ENCODE measurements around the gene PLK3.
"Not testable (repeated sequence)": the region's sequence is repeated elsewhere in the genome, so short reads cannot be mapped to it uniquely, and the experiment has no call there.

Gene PLK3

DNA sequence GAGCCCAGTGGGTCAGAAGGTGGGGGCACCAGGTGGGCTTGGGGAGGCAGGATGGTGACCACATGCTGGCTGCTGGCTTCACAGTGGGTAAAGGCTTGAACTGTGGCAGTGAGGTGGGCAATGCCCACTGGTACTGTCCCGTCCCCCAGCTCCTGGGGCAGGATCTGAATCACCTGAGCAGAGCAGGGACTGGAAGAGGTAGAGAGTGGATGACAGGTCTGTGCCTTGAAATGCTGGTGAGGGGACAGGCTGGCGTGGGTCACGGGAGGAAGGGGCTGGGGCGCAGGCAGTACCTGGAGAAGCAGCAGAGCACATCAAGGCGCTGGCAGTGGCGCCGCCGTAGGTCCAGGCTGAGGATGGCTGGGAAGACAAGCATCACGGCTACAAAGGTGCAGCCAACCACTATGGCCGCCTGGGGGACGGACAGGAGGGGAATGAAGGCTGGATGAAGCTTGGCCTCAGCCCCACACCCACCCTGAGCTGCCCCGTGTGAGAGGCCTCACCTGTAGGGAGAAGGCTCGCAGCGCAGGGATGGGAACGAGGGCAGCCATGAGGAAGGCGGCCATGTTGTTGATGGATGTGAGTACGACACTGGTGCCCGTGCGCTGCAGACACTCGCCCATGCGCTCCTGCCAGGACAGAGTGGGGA is 27.9 kb downstream of the PLK3 start:
- DNase-seq (ENCODE audit: low spot score) = no peak

DNA sequence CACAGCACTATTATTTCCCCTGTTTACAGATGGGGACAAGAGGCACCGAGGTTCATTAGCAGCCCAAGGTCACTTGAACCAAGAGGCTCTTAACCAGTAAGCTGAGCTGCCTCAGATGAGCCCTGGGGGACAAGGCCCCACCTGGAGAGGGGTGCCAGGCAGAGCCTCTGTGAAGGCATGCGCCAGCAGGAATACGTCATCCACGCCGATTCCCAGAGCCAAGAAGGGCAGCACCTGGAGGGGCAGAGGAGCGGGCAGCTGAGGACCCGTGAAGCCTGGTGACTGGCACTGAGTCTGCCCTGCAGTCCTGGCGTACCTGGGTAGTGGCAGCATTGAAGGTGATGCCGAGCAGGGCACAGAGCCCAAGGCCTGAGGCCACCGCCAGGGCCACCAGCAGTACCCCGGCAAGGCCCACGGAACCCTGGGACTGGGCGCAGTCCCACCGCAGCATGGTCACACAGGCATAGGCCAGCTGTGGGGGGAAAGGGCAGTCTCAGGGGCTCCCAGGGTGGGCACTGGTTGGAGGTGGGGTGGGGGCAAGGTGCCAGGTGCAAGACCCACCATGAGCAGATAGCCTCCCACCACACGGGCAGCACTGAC is 28.8 kb downstream of the PLK3 start:
- DNase-seq (ENCODE audit: low spot score) = no peak

DNA sequence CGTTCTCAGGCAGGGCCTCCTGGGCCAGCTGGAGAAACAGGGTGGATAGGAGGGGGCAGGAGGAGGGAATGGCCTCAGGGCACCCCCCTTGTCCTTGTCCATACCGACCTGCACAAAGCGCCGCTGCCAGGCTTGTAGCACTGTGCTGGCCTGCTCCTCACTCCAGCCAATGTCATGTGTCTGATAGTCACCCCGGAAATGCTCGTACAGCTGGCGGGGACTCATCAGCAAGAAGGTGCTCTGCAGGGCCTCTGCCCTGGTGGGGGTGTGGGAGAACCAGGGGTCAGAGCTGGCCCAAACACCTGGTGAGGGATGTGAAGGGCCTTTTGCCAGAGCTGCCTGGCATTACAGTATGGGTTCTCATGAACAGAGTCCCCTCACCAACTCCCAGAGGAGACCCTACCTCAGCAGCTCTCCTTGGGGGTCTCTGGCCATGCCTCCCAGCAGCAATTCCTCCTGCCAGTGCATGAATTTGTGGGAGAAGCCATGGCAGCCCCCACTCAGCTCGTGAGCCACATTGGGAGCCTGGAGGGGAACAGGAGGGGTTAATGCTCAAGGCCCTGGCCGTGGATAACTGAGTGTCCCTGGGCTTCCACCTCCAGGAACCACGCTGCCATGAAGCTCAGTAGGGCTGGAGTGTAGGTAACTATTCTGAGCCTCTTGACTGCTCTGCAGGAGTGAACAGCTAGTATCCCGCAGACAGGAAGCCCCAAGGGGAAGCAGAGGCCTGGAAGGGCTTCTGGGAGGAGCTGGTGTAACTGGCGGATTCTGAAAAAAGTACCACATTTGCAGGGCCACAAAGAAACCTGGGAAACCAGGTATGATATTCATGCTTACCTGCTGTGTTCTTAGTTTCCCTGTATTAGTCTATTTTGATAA is 29.6 kb downstream of the PLK3 start:
- DNase-seq (ENCODE audit: low spot score) = no peak

DNA sequence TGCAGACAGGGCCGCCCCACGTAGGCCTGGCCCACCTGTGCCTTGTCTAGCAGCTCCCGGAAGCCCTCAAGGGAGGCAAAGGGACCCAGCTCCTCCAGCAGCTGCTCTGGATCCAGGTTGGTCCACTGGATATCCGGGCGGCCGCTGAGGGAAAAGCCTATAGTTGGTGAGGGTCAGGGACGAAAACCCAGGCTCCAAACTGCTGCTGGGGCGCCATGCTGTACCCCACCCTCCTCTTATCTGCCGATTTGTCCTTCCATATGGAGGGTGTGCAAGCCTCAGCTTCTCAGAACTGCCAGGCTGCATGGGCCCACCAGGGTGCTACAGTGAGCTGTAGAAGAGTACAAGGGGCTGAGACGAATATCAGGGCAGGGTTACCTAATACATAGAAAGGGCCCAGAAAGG is 30.7 kb downstream of the PLK3 start:
- DNase-seq (ENCODE audit: low spot score) = no peak

DNA sequence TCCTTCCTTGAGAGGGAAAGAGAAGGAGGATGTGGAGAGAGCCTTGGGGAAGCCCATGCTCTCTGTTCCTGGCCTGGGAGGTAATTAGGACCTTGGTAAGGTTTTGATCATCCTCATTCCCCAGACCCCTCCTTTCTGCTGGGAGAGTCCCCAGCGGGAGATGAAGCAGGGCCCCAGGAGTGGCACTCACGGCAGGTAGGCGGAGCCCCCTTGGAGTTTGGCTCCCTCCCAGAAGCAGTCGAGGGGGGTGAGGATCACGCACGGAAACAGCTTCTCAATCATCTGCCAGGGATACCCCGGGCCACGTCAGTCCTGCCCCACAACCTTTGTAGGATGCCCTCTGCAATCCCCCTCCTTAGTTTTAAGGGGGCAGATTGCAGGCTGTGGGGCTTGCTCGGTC is 31.3 kb downstream of the PLK3 start:
- no peak for DNase-seq (ENCODE audit: low spot score)

DNA sequence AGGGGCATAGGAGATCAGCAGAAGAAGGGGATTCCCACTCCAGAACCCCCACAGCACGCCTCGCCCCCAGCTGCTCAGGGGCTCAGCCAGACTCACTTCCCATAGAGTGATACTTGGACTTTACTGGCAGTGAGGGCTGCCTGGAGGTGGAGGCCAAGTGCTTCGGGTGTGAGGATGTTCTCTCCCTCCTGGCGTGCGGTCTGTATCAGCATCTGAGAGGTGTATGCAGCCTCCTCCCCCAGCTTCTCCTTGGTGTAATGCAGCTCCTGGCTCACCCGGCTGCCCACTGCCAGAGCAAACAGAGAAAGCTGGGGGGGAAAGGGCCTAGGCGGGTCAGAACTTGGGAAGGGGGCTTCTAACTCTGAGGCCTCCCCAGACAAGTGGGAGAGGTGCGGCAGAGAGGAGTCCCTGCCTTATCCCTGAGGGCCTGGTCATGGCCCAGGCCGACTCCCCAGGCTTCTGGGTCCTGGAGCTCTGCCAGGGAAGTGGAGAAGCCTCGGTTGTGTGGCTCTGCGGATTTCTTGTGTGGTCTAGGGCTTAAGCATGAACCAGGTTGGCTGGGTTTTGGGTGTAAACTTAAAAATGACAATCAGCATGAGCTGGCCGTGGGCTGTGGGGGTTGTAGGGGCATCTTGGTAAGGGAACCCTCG is 32.0 kb downstream of the PLK3 start:
- DNase-seq (ENCODE audit: low spot score) = no peak

DNA sequence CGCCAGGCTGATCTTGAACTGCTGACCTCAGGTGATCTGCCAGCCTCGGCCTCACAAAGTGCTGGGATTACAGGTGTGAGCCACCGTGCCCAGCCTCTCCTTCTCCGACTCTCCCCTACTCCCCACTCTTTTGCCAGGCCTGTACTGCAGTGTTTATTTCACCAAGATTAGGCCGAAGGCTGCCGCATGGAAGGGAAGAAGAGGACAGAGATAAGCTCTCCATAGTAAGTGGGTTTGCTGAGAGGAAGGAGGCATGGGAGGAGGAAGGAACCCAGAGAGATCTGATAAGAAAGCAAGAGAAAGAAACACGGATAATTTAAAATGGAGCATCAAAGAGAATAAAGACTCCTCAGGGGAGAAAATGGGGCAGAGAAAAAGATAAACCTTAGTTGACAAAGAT is 34.2 kb downstream of the PLK3 start:
- DNase-seq (ENCODE audit: low spot score) = no peak

DNA sequence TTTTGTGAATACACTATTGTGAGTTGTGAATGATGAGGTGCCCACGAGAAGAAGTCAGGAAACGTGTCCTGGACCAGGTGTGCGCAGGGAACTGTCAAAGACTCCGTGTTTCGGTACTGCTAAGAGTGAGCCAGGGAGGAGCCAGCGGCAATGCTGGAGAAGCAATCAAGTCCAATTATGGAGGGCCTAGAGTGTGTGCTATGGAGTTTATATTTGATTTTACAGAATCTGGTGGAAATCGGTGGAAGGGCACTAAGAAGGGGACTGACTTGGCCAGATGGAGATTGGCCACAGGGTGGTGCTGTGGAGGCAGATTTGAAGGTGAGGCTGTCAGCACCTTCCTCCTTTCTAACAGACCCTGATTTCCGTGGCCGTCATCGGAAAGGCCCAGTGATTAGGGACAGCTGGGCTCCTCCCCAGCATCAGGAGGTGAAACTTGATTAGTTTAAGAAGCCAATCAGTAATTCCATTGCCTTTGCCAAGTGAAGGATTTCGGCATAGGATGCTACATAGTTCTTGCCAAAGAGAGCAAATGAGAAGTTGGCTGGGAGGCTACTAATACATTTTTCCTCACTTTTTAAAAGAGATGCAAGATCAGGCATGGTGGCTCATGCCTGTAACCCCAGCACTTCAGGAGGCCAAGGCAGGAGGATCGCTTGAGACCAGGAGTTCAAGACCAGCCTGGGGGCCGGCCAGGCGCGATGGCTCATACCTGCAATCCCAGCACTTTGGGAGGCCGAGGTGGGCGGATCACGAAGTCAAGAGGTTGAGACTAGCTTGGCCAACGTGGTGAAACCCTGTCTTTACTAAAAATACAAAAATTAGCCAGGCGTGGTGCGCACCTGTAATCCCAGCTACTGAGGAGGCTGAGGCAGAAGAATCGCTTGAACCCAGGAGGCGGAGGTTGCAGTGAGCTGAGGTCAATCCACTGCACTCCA is 35.8 kb downstream of the PLK3 start:
- peak; percentile 82 for DNase-seq (ENCODE audit: low spot score)

DNA sequence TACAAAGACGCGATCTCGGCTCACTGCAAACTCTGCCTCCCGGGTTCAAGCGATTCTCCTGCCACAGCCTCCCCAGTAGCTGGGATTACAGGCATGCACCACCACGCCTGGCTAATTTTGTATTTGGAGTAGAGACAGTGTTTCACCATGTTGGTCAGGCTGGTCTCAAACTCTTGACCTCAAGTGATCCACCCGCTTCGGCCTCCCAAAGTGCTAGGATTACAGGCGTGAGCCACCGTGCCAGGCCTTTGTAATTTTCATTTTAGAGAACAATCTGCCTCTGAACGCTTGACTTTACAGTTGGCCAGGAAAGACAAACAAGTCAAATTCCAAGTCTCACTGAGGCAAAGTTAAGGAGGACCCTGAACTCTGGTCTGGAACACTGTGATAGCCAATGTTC is 38.1 kb downstream of the PLK3 start:
- DNase-seq (ENCODE audit: low spot score) = not testable (repeated sequence)

DNA sequence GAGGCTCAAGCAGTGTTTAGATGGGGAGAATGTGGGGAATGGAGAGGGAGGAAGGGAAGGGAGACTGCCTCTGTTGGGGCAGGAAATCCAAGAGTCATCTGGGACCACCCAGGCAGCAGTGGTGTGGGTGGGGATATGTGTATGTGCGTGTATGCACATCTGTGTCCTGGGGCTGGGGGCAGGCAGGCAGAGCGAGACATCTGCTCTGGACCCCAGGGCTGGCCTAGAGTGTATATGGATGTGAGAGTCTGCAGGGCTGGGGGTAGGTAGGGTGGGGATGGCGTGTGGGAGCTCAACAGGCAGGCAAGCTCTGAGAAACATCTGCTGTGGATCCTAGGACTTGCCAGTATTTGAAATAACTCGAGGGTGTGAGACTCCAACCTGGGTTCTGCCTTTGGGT is 39.4 kb downstream of the PLK3 start:
- DNase-seq (ENCODE audit: low spot score) = no peak

DNA sequence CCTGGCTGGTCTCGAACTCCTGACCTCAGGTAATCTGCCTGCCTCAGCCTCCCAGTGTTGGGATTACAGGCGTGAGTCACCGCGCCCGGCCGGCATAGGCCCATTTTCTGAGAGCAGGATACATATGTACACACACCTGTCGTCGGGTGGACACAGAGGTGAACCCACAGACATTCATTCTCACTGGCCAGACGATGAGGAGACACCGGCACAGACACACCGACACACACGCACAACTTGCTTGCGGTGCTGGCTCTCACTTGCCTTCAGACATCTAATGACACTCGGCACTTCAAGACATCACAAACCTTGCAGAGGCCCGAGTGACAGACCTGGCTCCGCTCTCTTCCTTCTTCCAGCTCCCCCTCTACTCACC is 42.3 kb downstream of the PLK3 start:
- no peak for DNase-seq (ENCODE audit: low spot score)

DNA sequence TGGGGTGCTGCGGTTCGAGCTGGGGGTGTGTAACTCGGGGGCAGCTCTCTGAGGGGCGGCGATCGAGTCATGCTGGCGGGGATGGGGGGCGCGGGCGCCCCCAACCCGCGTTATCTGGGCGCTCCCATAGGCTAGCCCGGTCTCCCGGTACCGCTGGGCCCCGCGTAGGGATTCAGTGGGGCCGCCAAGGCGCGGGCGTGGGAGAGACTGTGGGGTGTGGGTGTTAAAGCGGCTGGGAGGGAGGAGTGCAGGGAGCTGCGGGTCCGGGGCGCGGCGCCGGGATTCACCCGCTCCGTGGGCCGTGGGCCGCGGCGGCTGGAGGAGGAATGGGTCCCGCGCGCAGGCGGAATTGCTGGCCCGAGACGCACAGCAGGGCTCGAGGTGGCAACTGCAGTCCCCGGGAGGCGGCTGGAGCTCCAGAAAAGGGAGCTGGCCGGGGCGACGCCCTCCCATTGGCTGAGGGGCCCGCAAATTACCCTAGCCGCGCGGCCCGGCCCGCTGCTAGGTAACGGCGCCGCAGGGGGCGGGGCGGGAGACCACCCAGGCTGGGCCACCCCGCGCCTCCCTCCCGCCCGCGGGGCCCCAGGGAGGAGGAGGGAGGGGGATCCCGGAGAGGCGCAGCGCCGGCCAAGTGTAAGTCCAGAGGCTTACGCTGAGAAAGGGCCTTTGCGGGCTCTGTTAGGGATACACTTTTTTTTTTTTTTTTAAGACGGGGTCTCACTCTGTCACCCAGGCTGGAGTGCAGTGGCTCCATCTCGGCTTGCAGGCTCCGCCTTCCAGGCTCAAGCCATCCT is 42.9 kb downstream of the PLK3 start, which contains the start of gene PTCH2:
Gene PTCH2, minus strand, starts transcription at position 392 of the 794 bp plus-strand sequence. Its CDS starts 321 bp downstream, at position 71.
- peak; percentile 22 for DNase-seq (ENCODE audit: low spot score)

DNA sequence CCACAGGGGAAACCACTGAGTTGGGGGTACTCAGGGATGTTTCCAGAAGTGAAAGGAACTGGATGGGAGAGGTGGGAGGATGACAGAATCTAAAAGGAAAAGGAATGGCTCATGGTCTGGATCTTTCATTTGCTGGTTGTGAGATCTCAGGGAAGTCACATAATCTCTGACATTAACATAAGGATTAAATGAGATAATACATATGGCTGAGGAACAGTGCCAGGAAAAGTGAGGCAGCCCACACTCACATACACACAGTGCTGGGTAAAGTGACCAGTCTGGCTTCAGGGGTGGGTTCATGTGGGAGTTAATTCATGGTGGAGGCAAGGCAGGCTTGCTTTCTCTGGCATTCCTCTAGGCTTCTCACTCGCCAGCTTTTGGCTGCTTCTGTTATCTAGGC is 46.8 kb downstream of the PLK3 start:
- DNase-seq (ENCODE audit: low spot score) = no peak

DNA sequence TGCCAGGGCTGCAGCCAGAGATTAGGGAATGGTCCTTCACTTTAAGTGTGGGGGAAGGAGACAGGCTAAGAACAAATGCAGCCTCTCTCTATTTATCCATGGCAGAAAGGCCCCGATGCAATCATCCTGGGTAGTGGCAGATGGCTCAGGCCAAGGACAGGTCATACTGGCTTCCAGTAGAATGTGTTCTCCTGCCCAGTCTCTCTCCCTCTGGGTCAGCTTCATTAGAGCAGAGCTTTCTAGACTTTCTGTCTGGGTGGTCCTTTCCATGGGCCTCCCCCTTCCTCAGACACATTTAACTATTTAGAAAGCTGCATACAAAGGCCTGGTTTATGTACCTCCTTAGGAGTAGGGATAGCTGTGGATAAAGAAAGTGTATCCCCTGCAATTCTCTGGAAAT is 47.7 kb downstream of the PLK3 start:
- no peak for DNase-seq (ENCODE audit: low spot score)

DNA sequence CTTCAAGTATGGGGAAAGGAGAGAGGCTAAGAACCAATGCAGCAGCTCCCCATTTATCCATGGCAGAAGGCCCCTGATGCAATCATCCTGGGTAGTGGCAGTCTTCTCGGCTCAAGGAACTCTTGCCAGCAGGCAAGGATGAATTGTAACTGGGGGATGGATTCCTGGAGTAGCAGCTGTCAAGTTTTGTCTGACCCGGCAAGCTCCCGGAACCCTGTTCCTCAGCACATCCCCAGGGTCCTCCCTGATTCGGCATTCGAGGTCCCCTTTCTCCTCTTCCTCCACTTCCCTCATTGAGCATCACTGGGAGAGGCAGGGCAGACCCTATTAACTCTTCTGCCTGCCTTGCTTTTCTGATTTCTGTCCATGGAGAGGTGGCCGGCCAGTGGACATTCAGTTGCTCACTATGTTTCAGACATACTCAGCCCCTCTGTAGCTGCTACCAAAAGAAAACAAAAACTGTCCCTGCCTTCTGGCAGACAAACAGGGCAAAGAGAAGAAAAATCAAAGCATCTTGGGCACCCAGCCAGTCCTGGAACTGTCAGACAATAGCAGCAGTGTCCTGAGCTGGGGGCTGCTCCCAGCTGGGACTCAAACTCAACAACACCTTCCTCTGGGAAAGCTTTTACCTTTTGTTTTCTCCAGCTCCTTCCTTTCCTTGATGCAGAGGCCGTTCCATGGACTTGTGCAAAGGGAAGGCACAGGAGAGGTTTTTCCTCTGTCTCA is 48.4 kb downstream of the PLK3 start:
- peak; percentile 81 for DNase-seq (ENCODE audit: low spot score)

DNA sequence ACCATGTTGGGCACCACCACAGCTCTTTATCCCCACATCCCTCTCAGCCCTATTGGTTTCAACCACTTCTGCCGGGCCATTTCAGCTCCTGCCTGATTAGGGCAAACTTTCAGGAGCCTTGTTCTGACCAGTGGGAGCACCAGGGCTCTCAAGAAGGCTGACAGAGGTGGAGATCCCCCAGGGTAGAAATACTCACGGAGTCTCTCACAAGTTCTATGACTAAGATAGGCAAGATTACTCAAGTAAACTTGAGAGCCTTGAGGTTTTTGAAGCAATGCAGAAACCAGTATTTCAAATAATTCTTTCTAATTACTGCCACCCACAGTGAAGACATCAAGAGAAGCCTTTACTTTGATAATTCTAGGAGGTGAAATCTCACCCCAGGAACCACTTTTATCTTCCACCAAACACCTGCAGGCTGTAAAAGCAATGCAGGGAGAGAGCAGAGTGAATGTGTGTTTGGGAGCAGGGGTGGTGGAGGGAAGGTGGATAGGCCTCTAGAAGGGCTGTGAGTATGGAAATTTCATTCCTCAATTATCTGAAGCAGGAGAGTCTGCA is 49.5 kb downstream of the PLK3 start:
- no peak for DNase-seq (ENCODE audit: low spot score)

DNA sequence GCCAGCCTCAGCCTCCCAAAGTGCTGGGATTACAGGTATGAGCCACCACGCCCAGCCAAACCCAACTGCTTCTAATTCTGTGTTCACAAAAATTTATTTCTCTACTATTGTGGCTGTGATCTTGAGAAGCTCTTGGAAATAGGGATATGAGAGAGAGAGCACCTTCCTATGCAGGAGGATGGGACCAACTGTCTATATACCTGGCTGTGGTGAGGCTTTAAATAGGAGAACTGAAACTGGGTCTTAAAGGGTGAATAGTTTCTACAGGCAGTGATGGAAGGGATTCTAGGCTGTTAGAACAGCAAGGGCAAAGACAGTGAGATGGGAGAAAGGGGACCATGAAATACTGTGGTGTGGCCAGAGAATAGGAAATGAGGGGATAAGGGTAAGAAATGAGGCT is 51.1 kb downstream of the PLK3 start:
- no peak for DNase-seq (ENCODE audit: low spot score)

DNA sequence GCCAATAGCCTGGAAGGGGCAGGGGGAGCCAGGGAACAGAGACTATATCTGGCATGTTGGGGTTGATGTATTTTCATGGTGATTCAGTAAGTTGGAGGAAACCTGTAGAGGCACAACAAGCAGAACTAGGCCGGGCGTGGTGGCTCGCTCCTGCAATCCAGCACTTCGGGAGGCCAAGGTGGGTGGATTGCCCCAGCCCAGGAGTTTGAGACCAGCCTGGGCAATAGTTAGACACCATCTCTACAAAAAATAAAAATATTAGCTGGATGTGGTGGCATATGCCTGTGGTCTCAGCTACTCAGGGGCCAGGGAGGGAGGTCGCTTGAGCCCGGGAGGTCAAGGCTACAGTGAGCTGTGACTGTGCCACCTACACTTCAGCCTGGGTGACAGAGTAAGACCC is 53.0 kb downstream of the PLK3 start:
- DNase-seq (ENCODE audit: low spot score) = no peak

DNA sequence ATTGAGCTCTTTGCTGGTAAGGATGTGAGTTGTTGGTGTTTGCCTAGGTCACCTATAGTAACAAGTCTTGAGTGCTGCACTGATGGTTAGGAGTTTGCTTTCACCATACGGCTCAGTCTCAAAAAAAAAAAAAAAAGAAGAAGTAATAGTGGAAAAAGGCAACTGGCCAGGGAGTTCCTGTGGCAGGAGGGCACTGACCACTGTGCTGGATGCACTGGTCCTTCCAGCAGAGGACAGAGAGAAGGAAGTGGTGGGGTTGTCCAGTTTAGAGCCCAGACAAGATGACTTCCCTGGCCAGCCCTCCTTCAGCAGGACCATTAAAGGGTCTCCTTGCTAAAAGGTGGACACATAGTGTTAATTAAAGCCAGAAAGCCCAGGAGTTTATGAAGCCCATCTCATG is 54.8 kb downstream of the PLK3 start:
- peak; percentile 48 for DNase-seq (ENCODE audit: low spot score)

Measured in pons (tissue), 1 donor.